ENCODE data around the gene TGFBR3L.
"Not testable (repeated sequence)": the region's sequence is repeated elsewhere in the genome, so short reads cannot be mapped to it uniquely, and the experiment has no call there.

GRCh38 chr19:7893362-7894101, 21.1 kb upstream of the TGFBR3L start:
- not testable (repeated sequence) for TF ChIP-seq POLR2AphosphoS5, POLR2A (IDR thresholded peaks at IDR 0.05; ENCODE audit: low read depth, low read length)
